ENCODE measurements around the gene PHACTR1. TPM values are rescaled to one million over a fixed set of nuclear protein-coding genes. Genes with fewer than 3 reads are reported as not detected.

Gene PHACTR1
- total RNA-seq, 4 donors from 2014 or later: 1.2 to 3.2 (median 1.6) TPM; not detected in 1

DNA sequence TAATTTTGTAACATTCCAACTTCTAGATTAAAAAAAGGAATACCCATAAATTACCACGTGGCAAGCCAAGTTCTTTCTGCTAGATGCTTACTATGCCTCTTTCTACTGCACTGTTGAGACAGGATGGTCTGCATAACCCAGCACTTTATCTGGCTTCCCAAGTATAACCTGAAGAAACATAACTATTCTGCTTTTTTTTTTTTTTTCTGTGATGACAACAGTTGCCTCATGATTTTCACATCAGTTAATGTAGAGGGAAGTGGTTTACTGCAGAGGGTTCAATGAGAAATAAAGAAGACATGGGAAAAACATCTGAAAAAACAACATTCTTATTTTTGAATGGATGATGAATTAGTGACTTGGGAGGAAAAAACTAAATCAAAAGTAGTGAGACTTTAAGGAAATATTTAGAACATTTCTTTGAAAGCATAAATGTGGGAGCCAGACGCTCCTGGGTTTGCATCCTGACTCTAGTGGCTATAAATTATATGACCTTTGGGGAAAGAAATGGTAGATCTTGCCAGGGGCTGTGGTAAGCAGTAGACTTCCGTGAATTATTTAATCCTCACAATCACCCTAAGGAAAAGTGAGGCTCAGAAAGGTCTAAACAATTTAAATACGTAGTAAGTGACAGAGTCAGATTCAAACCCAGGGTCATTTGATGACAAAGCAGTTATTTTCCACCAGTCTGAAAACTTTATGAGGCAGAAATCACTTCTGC, 230.7 kb downstream of the PHACTR1 start:
- Histone ChIP-seq H3K36me3 (no peaks in the 10 kb centered on the region), H3K27ac (no peak overlapping the region), H3K9me3 (no peaks in the 10 kb centered on the region), H3K27me3 (no peaks in the 10 kb centered on the region), H3K4me3 (no peak overlapping the region), H3K4me1 (peaks cover 0 to 3% (median 0%) of the 10 kb centered on the region in 4 donors)
- no peak for TF ChIP-seq POLR2AphosphoS5 (IDR thresholded peaks at IDR 0.05)
- TF ChIP-seq, protein P1, sequence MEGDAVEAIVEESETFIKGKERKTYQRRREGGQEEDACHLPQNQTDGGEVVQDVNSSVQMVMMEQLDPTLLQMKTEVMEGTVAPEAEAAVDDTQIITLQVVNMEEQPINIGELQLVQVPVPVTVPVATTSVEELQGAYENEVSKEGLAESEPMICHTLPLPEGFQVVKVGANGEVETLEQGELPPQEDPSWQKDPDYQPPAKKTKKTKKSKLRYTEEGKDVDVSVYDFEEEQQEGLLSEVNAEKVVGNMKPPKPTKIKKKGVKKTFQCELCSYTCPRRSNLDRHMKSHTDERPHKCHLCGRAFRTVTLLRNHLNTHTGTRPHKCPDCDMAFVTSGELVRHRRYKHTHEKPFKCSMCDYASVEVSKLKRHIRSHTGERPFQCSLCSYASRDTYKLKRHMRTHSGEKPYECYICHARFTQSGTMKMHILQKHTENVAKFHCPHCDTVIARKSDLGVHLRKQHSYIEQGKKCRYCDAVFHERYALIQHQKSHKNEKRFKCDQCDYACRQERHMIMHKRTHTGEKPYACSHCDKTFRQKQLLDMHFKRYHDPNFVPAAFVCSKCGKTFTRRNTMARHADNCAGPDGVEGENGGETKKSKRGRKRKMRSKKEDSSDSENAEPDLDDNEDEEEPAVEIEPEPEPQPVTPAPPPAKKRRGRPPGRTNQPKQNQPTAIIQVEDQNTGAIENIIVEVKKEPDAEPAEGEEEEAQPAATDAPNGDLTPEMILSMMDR (IDR thresholded peaks at IDR 0.05): no peak
- TF ChIP-seq POLR2A (IDR thresholded peaks at IDR 0.05): no peak
- TF ChIP-seq EP300 (IDR thresholded peaks at IDR 0.05; ENCODE audit: low read depth): no peak
- intact Hi-C loops (cut with DNase I; ENCODE audit: low total_unique reads): no loop called here
- DNase-seq: no peak
- WGBS, 2 donors (ENCODE audit: low coverage in 1 of 2): 59 to 84% methylated on average over 4 of the region's 4 CpGs
- in situ Hi-C loops (cut with MboI; ENCODE audit: low pct_ligation_motif_present in 1 of 4, low pct_unique_long_range_greater_than_20kb in 1 of 4, low sequenced_read_pairs in 3 of 4): loop anchor here in 1 of 4 donors (25.0 kb wide), 1 partner anchor 590 kb away; no protein-coding TSS in a partner anchor

DNA sequence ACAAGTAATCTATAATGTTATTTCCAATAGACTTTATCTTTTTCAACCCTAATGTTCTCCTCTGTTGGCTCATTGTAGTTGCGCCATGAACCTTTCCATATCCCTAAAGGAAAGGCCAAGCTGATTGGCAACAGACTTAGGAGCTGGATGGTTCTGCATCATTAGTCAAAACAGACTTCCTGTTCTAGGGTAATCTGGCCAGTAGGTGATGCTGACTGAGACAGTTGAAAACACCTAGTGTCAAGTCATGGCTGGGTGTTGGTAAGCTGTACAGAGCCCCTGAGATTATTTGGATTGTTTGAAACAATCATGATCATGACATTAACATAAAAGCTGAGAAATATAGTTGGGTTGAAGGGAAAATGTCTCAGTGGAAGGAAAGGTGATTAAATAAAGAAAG, 231.4 kb downstream of the PHACTR1 start:
- WGBS, 2 donors (ENCODE audit: low coverage in 1 of 2): 100% methylated on average over 1 of the region's 1 CpG
- Histone ChIP-seq H3K4me3 (no peak overlapping the region), H3K27ac (no peak overlapping the region), H3K4me1 (peaks cover 0 to 3% (median 0%) of the 10 kb centered on the region in 4 donors), H3K27me3 (no peaks in the 10 kb centered on the region), H3K9me3 (no peaks in the 10 kb centered on the region), H3K36me3 (no peaks in the 10 kb centered on the region)
- intact Hi-C loops (cut with DNase I; ENCODE audit: low total_unique reads) (no loop called here), in situ Hi-C loops (cut with MboI; ENCODE audit: low pct_ligation_motif_present in 1 of 4, low pct_unique_long_range_greater_than_20kb in 1 of 4, low sequenced_read_pairs in 3 of 4) (loop anchor here in 1 of 4 donors (25.0 kb wide), 1 partner anchor 589 kb away; no protein-coding TSS in a partner anchor)
- TF ChIP-seq EP300 (IDR thresholded peaks at IDR 0.05; ENCODE audit: low read depth) (no peak), POLR2A (IDR thresholded peaks at IDR 0.05) (no peak), POLR2AphosphoS5 (IDR thresholded peaks at IDR 0.05) (no peak)
- TF ChIP-seq, protein P1 (IDR thresholded peaks at IDR 0.05): no peak
- no peak for DNase-seq

- Histone ChIP-seq H3K9me3 (no peaks in the 10 kb centered on the region), H3K4me3 (no peak overlapping the region), H3K4me1 (peaks cover 0 to 3% (median 0%) of the 10 kb centered on the region in 4 donors), H3K36me3 (no peaks in the 10 kb centered on the region), H3K27me3 (peaks cover 1% of the 10 kb centered on the region), H3K27ac (peak overlapping the region in 2 of 4 donors; percentile 19 to 53)
- intact Hi-C loops (cut with DNase I; ENCODE audit: low total_unique reads) (no loop called here), in situ Hi-C loops (cut with MboI; ENCODE audit: low pct_ligation_motif_present in 1 of 4, low pct_unique_long_range_greater_than_20kb in 1 of 4, low sequenced_read_pairs in 3 of 4) (no loop called here)
- TF ChIP-seq EP300 (IDR thresholded peaks at IDR 0.05; ENCODE audit: low read depth) (no peak), POLR2A (IDR thresholded peaks at IDR 0.05) (no peak), POLR2AphosphoS5 (IDR thresholded peaks at IDR 0.05) (no peak)
- TF ChIP-seq, protein P1 (IDR thresholded peaks at IDR 0.05): no peak
- DNase-seq: no peak
- WGBS, 2 donors (ENCODE audit: low coverage in 1 of 2): 71 to 73% methylated on average over 4 to 5 of the region's 5 CpGs
Observed at GRCh38 chr6:12950976-12951375, 234.4 kb downstream of the PHACTR1 start.

DNA sequence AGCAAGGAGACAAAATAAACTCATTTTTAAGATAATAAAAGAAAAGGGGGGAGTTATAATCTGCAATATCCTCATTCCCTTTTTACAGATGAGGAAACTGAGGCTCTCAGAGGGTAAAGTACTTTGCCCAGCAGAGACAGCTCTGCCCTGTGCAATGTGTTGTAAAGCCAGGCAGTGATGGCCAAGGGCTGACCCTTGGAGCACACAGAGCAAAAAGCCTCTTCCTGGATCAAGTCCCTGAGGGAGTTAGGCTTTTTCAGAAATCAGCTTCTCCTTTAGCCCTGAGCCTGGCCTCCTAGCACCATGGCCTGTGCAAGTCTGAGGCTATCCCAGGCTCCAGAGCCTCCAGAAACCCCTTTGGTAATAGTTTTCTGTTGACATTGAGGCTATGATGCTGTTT, 234.8 kb downstream of the PHACTR1 start:
- DNase-seq: no peak
- intact Hi-C loops (cut with DNase I; ENCODE audit: low total_unique reads) (no loop called here), in situ Hi-C loops (cut with MboI; ENCODE audit: low pct_ligation_motif_present in 1 of 4, low pct_unique_long_range_greater_than_20kb in 1 of 4, low sequenced_read_pairs in 3 of 4) (no loop called here)
- H3K27ac ChIP-seq: peak overlapping the region in 2 of 4 donors; percentile 19 to 53
- TF ChIP-seq POLR2AphosphoS5 (IDR thresholded peaks at IDR 0.05): no peak
- H3K36me3 ChIP-seq: no peaks in the 10 kb centered on the region
- peaks cover 0 to 3% (median 0%) of the 10 kb centered on the region in 4 donors for H3K4me1 ChIP-seq
- no peaks in the 10 kb centered on the region for H3K9me3 ChIP-seq
- peaks cover 5% of the 10 kb centered on the region for H3K27me3 ChIP-seq
- no peak overlapping the region for H3K4me3 ChIP-seq
